GM19455 (cell line): Measurements from ENCODE around the gene MEF2A.

ENCODE experiments used
- ATAC-seq: cut with Tn5 transposase; IDR thresholded peaks from one replicate; pipeline ENCODE4 v1.9.1; 2021; ENCODE audit not compliant: unreplicated experiment

Gene MEF2A

GRCh38 chr15:99605490-99605931 is 39.7 kb downstream of the MEF2A start:
- ATAC-seq, result no peak

DNA sequence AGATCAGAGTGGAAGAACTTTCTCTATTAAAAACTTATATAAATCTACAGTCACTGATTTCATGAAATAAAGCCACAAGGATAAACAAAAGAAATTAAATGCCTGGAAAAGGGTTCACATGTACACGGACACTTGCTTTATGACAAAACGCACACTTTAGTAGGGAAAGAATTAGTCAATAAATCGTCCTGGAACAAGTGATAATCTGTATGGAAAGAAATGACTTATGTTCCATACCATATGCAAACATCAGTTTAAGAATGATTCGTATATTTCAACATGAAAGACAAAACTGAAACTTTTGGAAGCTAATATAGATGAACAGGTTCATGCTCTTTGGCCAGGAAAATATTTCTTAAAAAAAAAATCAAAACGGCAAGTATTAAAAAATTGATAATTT is 40.2 kb downstream of the MEF2A start:
- no peak for ATAC-seq

- no peak for ATAC-seq
Observed at GRCh38 chr15:99606646-99607045, 40.9 kb downstream of the MEF2A start.

GRCh38 chr15:99613481-99613880 is 47.7 kb downstream of the MEF2A start:
- ATAC-seq, result no peak

GRCh38 chr15:99613887-99614647 is 48.3 kb downstream of the MEF2A start:
- ATAC-seq, result no peak

- ATAC-seq, result peak; percentile 57
Observed at GRCh38 chr15:99614749-99615288, 49.0 kb downstream of the MEF2A start.

DNA sequence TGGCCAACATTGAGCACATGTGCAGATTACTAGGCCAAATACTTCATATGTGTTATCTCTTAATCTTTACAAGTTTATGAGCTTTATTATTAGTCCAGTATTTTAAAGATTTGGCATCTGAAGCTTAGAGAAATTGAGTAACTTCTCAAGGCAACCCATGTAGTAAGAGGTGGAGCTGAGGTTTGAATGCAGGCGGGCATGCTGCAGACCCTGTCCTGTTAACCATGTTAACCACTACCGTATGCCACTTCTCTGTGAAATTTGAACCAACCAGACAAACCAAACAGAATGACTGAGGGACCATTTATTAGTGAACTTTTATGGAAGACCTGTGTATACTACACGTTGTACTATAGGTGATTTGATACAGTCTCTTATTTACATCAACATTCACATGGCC is 49.7 kb downstream of the MEF2A start:
- ATAC-seq, result no peak

DNA sequence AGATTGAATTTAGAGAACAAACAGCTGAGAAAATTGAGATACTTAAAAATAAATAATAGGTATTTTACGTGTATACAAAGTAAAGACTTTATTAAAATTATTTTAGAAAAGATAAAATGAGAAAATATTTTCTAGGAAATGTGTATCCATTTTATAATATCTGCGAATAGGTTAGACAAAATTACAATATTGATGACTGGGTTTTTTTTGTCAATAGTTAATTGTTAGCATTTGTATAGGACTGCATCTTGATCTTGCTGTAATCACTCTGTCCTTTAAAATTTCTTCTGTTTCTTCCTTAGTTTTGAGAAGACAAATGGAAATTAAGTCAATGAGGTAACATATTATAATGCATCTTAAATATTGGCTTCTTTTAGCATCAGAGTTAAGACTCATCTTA is 50.3 kb downstream of the MEF2A start:
- ATAC-seq, result no peak

- no peak for ATAC-seq
Observed at GRCh38 chr15:99616773-99617342, 51.1 kb downstream of the MEF2A start.

DNA sequence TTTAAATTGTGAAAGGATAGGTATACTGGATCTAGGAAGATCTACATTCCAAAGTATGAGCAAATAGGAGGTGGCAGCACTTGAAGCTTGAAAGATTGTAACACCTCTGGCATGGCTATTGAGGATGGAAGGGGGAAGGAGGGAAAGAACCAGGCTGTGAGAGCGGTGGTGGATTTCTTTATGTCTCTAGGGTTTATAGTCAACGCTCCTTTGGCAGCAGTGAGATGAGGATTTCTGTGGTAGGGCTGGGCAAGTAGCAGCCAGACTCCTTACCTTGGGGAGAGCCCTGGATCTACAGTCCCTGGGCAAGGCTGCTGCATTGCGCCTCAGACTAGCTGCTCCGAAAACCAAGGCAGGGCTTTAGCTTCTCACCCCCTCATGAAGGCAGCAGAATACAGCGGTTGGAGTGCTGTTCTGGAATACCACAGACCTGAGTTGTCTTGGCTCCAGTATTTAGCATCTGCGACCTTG is 53.2 kb downstream of the MEF2A start:
- ATAC-seq, result no peak

DNA sequence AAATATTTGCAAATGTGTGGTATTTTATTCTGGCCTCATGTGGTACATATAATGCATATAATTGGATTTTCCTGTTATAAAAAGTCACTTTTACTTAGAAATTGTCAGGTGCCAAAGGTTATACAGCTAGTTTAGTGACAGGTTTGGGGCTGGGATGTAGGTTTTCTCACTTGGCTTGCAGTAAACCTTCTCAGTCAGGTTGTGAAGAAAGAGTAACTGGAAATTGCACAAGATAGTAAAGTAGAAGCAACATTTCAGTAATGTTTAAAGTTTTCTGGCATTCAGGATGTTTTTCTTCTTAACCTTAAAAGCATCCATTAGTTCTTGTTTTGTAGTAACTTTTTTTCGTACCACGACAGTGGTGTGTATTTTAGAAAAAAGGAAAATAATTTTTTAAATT is 53.9 kb downstream of the MEF2A start:
- ATAC-seq, result no peak

DNA sequence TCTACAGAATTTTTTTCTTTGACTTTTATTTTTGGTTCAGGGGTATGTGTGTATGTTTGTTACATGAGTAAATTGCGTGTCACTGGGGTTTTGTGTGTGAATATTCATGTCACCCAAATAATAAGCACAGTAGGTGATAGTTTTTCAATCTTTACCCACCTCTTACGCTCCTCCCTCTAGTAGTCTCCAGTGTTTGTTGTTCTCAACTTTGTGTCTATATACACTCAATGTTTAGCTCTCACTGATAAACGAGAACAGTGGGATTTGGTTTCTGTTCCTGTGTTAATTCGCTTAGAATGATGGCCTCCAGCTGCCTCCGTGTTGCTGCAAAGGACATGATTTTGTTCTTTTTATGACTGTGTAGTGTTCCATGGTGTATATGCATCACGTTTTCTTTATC is 54.4 kb downstream of the MEF2A start:
- ATAC-seq, result no peak

DNA sequence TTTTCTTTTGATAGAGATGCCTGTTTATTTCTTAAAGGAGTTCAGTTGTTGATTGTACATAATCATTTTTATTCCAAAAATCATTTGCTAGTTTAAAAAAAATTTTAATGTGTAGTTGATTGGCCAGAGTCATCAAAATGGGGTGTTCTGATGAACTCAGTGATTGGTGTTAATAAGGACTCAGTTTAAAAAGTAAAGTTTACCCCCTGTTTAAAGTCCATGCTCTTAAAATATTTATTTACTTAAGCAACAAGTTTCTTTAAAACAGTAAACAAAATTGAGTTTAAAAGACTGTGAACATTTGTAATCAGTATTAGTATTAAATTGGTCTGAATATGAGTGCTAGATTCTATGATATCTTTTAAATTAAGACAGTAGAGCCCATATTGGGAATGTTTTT is 56.0 kb downstream of the MEF2A start:
- ATAC-seq, result no peak

GRCh38 chr15:99628374-99629001 is 62.7 kb downstream of the MEF2A start:
- ATAC-seq, result no peak

- ATAC-seq, result no peak
Observed at GRCh38 chr15:99630607-99631131, 64.9 kb downstream of the MEF2A start.

- ATAC-seq, result peak; percentile 91
Observed at GRCh38 chr15:99631255-99631654, 65.5 kb downstream of the MEF2A start.

- ATAC-seq, result no peak
Observed at GRCh38 chr15:99632521-99632920, 66.7 kb downstream of the MEF2A start.

GRCh38 chr15:99633655-99634054 is 67.9 kb downstream of the MEF2A start:
- no peak for ATAC-seq

GRCh38 chr15:99634576-99634975 is 68.8 kb downstream of the MEF2A start:
- no peak for ATAC-seq

GRCh38 chr15:99635145-99635544 is 69.4 kb downstream of the MEF2A start:
- ATAC-seq, result no peak

- no peak for ATAC-seq
Observed at GRCh38 chr15:99635794-99636193, 70.0 kb downstream of the MEF2A start.
